ENCODE measurements around the gene AKR1E2. TPM values are rescaled to one million over a fixed set of nuclear protein-coding genes. Genes with fewer than 3 reads are reported as not detected.

The AKR1E2 gene
- total and polyA plus RNA-seq, 4 donors: 0.46 to 9.4 (median 2.6) TPM

- Histone ChIP-seq H3K27ac (ENCODE audit: low read depth in 1 of 2, low read length in 2 of 2) (no peak overlapping the region), H3K4me3 (ENCODE audit: low read depth in 1 of 3, low read length in 3 of 3) (no peak overlapping the region), H3K27me3 (ENCODE audit: control insufficient read depth in 4 of 4, insufficient read depth in 4 of 4, low read length in 3 of 4) (peaks cover 0 to 5% (median 0%) of the 10 kb centered on the region in 4 donors), H3K9ac (ENCODE audit: low read depth in 1 of 2, low read length in 2 of 2) (no peak overlapping the region), H3K4me1 (ENCODE audit: control insufficient read depth in 4 of 4, insufficient read depth in 4 of 4, low read length in 3 of 4) (no peaks in the 10 kb centered on the region), H3K36me3 (ENCODE audit: control insufficient read depth in 4 of 4, insufficient read depth in 3 of 4, low read depth in 1 of 4, low read length in 3 of 4) (no peaks in the 10 kb centered on the region), H3K9me3 (ENCODE audit: control insufficient read depth in 4 of 4, low read length in 3 of 4) (no peaks in the 10 kb centered on the region)
- no peak for DNase-seq (ENCODE audit: low spot score)
- TF ChIP-seq NR2F2 (IDR thresholded peaks at IDR 0.05) (no peak), YY1 (IDR thresholded peaks at IDR 0.05) (no peak), CTCF (IDR thresholded peaks at IDR 0.05; ENCODE audit: low read depth, low read length, missing input control) (no peak), RXRA (IDR thresholded peaks at IDR 0.05) (no peak), JUND (IDR thresholded peaks at IDR 0.05) (no peak), HNF4A (conservative IDR thresholded peaks at IDR 0.05) (no peak), FOXA2 (IDR thresholded peaks at IDR 0.05) (no peak), EGR1 (IDR thresholded peaks at IDR 0.05; ENCODE audit: low read depth in 2 of 2) (no peak), FOXA1 (IDR thresholded peaks at IDR 0.05) (no peak)
- TF ChIP-seq, protein P1, sequence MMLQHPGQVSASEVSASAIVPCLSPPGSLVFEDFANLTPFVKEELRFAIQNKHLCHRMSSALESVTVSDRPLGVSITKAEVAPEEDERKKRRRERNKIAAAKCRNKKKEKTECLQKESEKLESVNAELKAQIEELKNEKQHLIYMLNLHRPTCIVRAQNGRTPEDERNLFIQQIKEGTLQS (IDR thresholded peaks at IDR 0.05): no peak
- TF ChIP-seq, protein P2, sequence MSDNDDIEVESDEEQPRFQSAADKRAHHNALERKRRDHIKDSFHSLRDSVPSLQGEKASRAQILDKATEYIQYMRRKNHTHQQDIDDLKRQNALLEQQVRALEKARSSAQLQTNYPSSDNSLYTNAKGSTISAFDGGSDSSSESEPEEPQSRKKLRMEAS (IDR thresholded peaks at IDR 0.05): no peak
- TF ChIP-seq, protein P3, sequence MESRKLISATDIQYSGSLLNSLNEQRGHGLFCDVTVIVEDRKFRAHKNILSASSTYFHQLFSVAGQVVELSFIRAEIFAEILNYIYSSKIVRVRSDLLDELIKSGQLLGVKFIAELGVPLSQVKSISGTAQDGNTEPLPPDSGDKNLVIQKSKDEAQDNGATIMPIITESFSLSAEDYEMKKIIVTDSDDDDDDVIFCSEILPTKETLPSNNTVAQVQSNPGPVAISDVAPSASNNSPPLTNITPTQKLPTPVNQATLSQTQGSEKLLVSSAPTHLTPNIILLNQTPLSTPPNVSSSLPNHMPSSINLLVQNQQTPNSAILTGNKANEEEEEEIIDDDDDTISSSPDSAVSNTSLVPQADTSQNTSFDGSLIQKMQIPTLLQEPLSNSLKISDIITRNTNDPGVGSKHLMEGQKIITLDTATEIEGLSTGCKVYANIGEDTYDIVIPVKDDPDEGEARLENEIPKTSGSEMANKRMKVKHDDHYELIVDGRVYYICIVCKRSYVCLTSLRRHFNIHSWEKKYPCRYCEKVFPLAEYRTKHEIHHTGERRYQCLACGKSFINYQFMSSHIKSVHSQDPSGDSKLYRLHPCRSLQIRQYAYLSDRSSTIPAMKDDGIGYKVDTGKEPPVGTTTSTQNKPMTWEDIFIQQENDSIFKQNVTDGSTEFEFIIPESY (IDR thresholded peaks at IDR 0.05): no peak
- WGBS: 40% methylated on average over 1 of the region's 1 CpG
These were observed 33.6 kb upstream of the AKR1E2 start for GRCh38 chr10:4792381-4792780.

DNA sequence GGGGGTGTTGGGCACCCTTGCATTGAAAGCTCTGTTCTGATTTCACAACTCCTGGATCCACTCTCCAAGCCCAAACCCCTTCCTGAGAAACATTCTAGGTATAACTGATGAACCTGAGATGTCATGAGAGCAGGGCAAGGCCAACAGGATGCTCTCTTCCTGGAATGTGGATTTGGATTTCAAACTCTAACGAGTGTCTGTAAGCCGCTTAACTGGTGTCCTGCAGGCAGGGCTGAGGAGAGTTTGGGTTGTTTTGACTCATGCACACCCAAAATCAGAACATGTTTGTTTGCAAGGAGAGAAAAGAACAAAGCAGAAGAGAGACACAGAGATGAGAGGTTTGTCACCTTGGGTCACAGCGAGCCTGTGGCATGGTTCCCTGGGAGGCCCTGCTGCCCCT is 24.6 kb upstream of the AKR1E2 start:
- no peak for DNase-seq (ENCODE audit: low spot score)
- no peaks in the 10 kb centered on the region for H3K9me3 ChIP-seq (ENCODE audit: control insufficient read depth in 4 of 4, low read length in 3 of 4)

DNA sequence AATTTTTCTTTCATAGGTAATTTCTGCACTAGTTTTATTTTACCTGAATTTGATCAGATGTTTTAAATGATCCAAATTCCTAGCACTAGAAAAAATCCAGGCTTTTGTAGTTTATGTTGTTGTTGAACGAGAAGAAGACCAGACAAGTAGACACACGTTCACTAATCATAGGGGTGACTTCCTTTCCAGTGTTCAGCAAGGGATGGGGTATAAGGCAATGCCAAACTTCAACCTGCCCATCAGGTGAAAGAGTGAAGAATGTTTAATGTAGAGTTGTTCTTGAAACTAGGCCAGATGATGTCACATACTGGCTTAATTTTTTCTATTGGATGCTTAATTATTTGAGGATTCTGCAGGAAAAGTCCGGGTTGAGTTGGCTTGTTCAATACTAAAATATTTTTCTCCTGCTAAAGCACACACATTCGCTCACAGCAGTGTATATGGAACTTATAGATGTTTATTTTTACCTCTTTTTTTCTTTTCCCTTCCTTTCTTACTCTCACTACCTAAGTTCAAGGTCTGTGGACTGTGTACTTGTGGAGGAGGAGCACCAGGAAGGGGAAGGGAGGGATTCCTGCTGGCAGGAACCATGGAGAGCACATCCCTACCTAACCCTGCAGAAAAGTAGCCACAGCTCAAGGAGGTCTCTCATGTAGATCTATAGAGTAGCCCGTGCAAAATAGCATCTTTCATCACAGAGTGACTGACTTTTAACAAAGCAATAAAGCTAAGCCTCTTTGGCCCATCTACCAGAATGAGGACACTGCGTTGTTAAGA is 23.1 kb upstream of the AKR1E2 start:
- WGBS: 83% methylated on average over 6 of the region's 6 CpGs
- no peaks in the 10 kb centered on the region for H3K27me3 ChIP-seq (ENCODE audit: control insufficient read depth in 4 of 4, insufficient read depth in 4 of 4, low read length in 3 of 4)

More for the DNA sequence above, 24.6 kb upstream of the AKR1E2 start:
- no peaks in the 10 kb centered on the region for H3K27me3 ChIP-seq (ENCODE audit: control insufficient read depth in 4 of 4, insufficient read depth in 4 of 4, low read length in 3 of 4)
- H3K27ac ChIP-seq (ENCODE audit: low read depth in 1 of 2, low read length in 2 of 2): no peak overlapping the region
- no peak overlapping the region for H3K9ac ChIP-seq (ENCODE audit: low read depth in 1 of 2, low read length in 2 of 2)
- TF ChIP-seq RXRA (IDR thresholded peaks at IDR 0.05): no peak
- no peaks in the 10 kb centered on the region for H3K4me1 ChIP-seq (ENCODE audit: control insufficient read depth in 4 of 4, insufficient read depth in 4 of 4, low read length in 3 of 4)
- 80% methylated on average over 3 of the region's 3 CpGs for WGBS
- no peak overlapping the region for H3K4me3 ChIP-seq (ENCODE audit: low read depth in 1 of 3, low read length in 3 of 3)
- no peaks in the 10 kb centered on the region for H3K36me3 ChIP-seq (ENCODE audit: control insufficient read depth in 4 of 4, insufficient read depth in 3 of 4, low read depth in 1 of 4, low read length in 3 of 4)

More for the DNA sequence above, 23.1 kb upstream of the AKR1E2 start:
- no peak overlapping the region for H3K27ac ChIP-seq (ENCODE audit: low read depth in 1 of 2, low read length in 2 of 2)
- no peak overlapping the region for H3K4me3 ChIP-seq (ENCODE audit: low read depth in 1 of 3, low read length in 3 of 3)
- H3K9ac ChIP-seq (ENCODE audit: low read depth in 1 of 2, low read length in 2 of 2): no peak overlapping the region
- H3K9me3 ChIP-seq (ENCODE audit: control insufficient read depth in 4 of 4, low read length in 3 of 4): no peaks in the 10 kb centered on the region
- TF ChIP-seq SP1 (IDR thresholded peaks at IDR 0.05): no peak
- no peak for TF ChIP-seq RAD21 (IDR thresholded peaks at IDR 0.05)
- TF ChIP-seq HNF4A (conservative IDR thresholded peaks at IDR 0.05): no peak
- no peak for TF ChIP-seq JUND (IDR thresholded peaks at IDR 0.05)
- TF ChIP-seq, protein P1 (IDR thresholded peaks at IDR 0.05): no peak
- TF ChIP-seq GABPA (IDR thresholded peaks at IDR 0.05 in 1 of 2, conservative IDR thresholded peaks at IDR 0.05 in 1 of 2): no peak
- TF ChIP-seq YY1 (IDR thresholded peaks at IDR 0.05): no peak
- no peak for TF ChIP-seq TAF1 (conservative IDR thresholded peaks at IDR 0.05)
- no peak for TF ChIP-seq EGR1 (IDR thresholded peaks at IDR 0.05; ENCODE audit: low read depth in 2 of 2)
- TF ChIP-seq, protein P3 (IDR thresholded peaks at IDR 0.05): no peak
- no peak for TF ChIP-seq FOXA1 (IDR thresholded peaks at IDR 0.05)
- no peaks in the 10 kb centered on the region for H3K36me3 ChIP-seq (ENCODE audit: control insufficient read depth in 4 of 4, insufficient read depth in 3 of 4, low read depth in 1 of 4, low read length in 3 of 4)
- no peaks in the 10 kb centered on the region for H3K4me1 ChIP-seq (ENCODE audit: control insufficient read depth in 4 of 4, insufficient read depth in 4 of 4, low read length in 3 of 4)
- DNase-seq (ENCODE audit: low spot score): no peak
